Activated CD4-positive, alpha-beta T cell treated with anti-CD3 and anti-CD28 coated beads, Interleukin-2, amount 50 U/mL, for 4 hours (primary cell): Measurements from ENCODE around the gene FAM209A.
"Not testable (repeated sequence)": the region's sequence is repeated elsewhere in the genome, so short reads cannot be mapped to it uniquely, and the experiment has no call there.

Source experiments
- DNase-seq, 2 experiments: peaks; one replicate each; pipeline ENCODE4 v3.0.0-alpha.2; 2020

FAM209A gene

GRCh38 chr20:56524444-56524843 is at the start of gene FAM209A:
FAM209A (plus strand) TSS chr20:56524744; CDS start chr20:56524809, 65 bp downstream.
- DNase-seq, result not testable (repeated sequence)

- DNase-seq, result no peak
These were observed 40.6 kb upstream of the FAM209A start for GRCh38 chr20:56483970-56484369.

- DNase-seq, result no peak
These were observed 37.3 kb upstream of the FAM209A start for GRCh38 chr20:56487216-56487615.

- DNase-seq, result no peak
These were observed 36.0 kb upstream of the FAM209A start for GRCh38 chr20:56488566-56488965.

GRCh38 chr20:56501116-56501515 is 23.4 kb upstream of the FAM209A start:
- DNase-seq, result no peak

GRCh38 chr20:56503916-56504315 is 20.6 kb upstream of the FAM209A start:
- DNase-seq, result no peak

GRCh38 chr20:56504373-56505005 is 20.1 kb upstream of the FAM209A start:
- peak in 1 of 2 experiments; percentile 15 for DNase-seq

GRCh38 chr20:56506103-56506502 is 18.4 kb upstream of the FAM209A start:
- no peak for DNase-seq

- no peak for DNase-seq
These were observed 12.6 kb upstream of the FAM209A start for GRCh38 chr20:56511926-56512325.

- no peak for DNase-seq
These were observed 11.1 kb upstream of the FAM209A start for GRCh38 chr20:56513161-56514150.

GRCh38 chr20:56516631-56517030 is 7.9 kb upstream of the FAM209A start:
- DNase-seq, result no peak

- DNase-seq, result no peak
These were observed 7.3 kb upstream of the FAM209A start for GRCh38 chr20:56517211-56517610.

GRCh38 chr20:56517641-56518040 is 6.9 kb upstream of the FAM209A start:
- no peak for DNase-seq

GRCh38 chr20:56518126-56518525 is 6.4 kb upstream of the FAM209A start:
- no peak for DNase-seq

GRCh38 chr20:56518721-56519398 is 5.7 kb upstream of the FAM209A start:
- no peak for DNase-seq

- DNase-seq, result no peak
These were observed 5.0 kb upstream of the FAM209A start for GRCh38 chr20:56519551-56519950.

- no peak for DNase-seq
These were observed 4.4 kb upstream of the FAM209A start for GRCh38 chr20:56520180-56520579.

GRCh38 chr20:56520746-56521354 is 3.7 kb upstream of the FAM209A start:
- DNase-seq, result not testable (repeated sequence)

- DNase-seq, result no peak
These were observed 2.2 kb upstream of the FAM209A start for GRCh38 chr20:56522311-56522710.

- no peak for DNase-seq
These were observed 3.0 kb downstream of the FAM209A start for GRCh38 chr20:56527521-56527920.

GRCh38 chr20:56532946-56533345 is 8.4 kb downstream of the FAM209A start, which contains the start of gene FAM209B:
FAM209B (plus strand) TSS chr20:56533246; CDS start chr20:56533342, 96 bp downstream.
- not testable (repeated sequence) for DNase-seq

GRCh38 chr20:56537997-56538396 is 13.5 kb downstream of the FAM209A start:
- no peak for DNase-seq

- no peak for DNase-seq
These were observed 15.9 kb downstream of the FAM209A start for GRCh38 chr20:56540415-56540814.
